SK-N-MC (cell line): ENCODE data around the gene MEMO1.
"Not testable (repeated sequence)": the region's sequence is repeated elsewhere in the genome, so short reads cannot be mapped to it uniquely, and the experiment has no call there.

Source experiments
- EZH2 ChIP-seq: fragments of 200-600 bp; sonication (generic); IDR thresholded peaks from one replicate; pipeline ENCODE4 v1.6.1; 2017; ENCODE audit warnings: antibody characterized with exemption
- FOXP2 ChIP-seq: optimal IDR thresholded peaks from 2 replicates; pipeline ENCODE3; 2011; ENCODE audit warnings: mild to moderate bottlenecking, moderate library complexity; ENCODE audit not compliant: insufficient read depth; ENCODE audit errors: extremely low read length, control extremely low read depth
- POLR2AphosphoS5 ChIP-seq: IDR thresholded peaks from 2 replicates; pipeline ENCODE4 v1.6.1; 2012; ENCODE audit warnings: mild to moderate bottlenecking, low read depth, low read length, borderline replicate concordance

DNA sequence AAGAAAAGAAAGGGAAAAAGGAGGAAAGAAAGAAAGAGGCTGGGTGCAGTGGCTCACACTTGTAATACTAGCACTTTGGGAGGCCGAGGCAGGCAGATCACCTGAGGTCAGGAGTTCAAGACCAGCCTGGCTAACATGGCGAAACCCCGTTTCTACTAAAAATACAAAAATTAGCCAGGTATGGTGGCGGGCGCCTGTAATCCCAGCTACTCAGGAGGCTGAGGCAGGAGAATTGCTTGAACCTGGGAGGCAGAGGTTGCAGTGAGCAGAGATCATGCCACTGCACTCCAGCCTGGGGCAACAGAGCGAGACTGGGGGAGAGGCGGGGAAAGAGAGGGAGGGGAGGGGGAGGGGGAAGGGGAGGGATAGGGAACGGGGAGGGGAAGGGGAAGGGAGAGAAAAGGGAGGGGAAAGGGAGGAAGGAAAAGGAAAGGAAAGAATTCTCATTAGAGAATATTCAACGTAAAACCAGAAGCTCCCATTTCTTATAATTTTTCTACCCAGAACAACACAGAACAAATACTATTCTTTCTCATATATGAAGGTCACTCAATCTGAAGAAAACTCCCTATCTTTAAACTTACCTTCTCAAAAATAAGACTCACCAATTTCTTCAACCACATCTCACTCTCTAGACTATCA is 147.7 kb downstream of the MEMO1 start:
- TF ChIP-seq EZH2, POLR2AphosphoS5, FOXP2: not testable (repeated sequence)
